GM12892 (cell line): Measurements from ENCODE around the gene ZSCAN23.
"Not testable (repeated sequence)": the region's sequence is repeated elsewhere in the genome, so short reads cannot be mapped to it uniquely, and the experiment has no call there.

Source experiments
- DNase-seq: peaks from one replicate; pipeline ENCODE4 v3.0.0; 2011; ENCODE audit not compliant: insufficient read length
- FAIRE-seq: peaks from 2 replicates; lab custom pipeline; 2011; peaks lifted over from hg19 to GRCh38; lab: Jason Lieb, UNC
- POLR2A ChIP-seq: IDR thresholded peaks from 2 replicates; pipeline ENCODE4 v1.6.1; 2011; ENCODE audit warnings: low read depth, low read length, control low read depth
- POLR2AphosphoS5 ChIP-seq: IDR thresholded peaks from 2 replicates; pipeline ENCODE4 v1.6.1; 2011; ENCODE audit warnings: low read depth, low read length, control low read depth
- TAF1 ChIP-seq: IDR thresholded peaks from 2 replicates; pipeline ENCODE4 v1.6.1; 2011; ENCODE audit warnings: low read depth, mild to moderate bottlenecking, control low read depth, low read length, borderline replicate concordance

ZSCAN23 gene

GRCh38 chr6:28424163-28424562, 19.1 kb downstream of the ZSCAN23 start:
- TF ChIP-seq POLR2AphosphoS5 (no peak), TAF1 (no peak), POLR2A (no peak)
- FAIRE-seq (no peak), DNase-seq (no peak)

- DNase-seq, result no peak
- FAIRE-seq, result no peak
- TF ChIP-seq TAF1 (no peak), POLR2AphosphoS5 (no peak), POLR2A (no peak)
These were observed 19.7 kb downstream of the ZSCAN23 start for GRCh38 chr6:28423546-28423945.

- no peak for FAIRE-seq
These were observed 29.6 kb downstream of the ZSCAN23 start for GRCh38 chr6:28413681-28414080.

GRCh38 chr6:28410767-28411166, 32.5 kb downstream of the ZSCAN23 start:
- TF ChIP-seq POLR2A (no peak), TAF1 (no peak), POLR2AphosphoS5 (no peak)
- DNase-seq (no peak), FAIRE-seq (no peak)

More at GRCh38 chr6:28413681-28414080, 29.6 kb downstream of the ZSCAN23 start:
- no peak for DNase-seq
- no peak for TF ChIP-seq POLR2AphosphoS5

GRCh38 chr6:28408076-28408802, 35.1 kb downstream of the ZSCAN23 start:
- TF ChIP-seq POLR2A (no peak), TAF1 (no peak), POLR2AphosphoS5 (no peak)

GRCh38 chr6:28407401-28407800, 35.9 kb downstream of the ZSCAN23 start:
- TF ChIP-seq TAF1 (no peak), POLR2A (no peak), POLR2AphosphoS5 (no peak)
- FAIRE-seq (no peak), DNase-seq (no peak)

More at GRCh38 chr6:28408076-28408802, 35.1 kb downstream of the ZSCAN23 start:
- DNase-seq (no peak), FAIRE-seq (no peak)

GRCh38 chr6:28403923-28404322, 39.4 kb downstream of the ZSCAN23 start:
- not testable (repeated sequence) for FAIRE-seq

GRCh38 chr6:28402197-28402596, 41.1 kb downstream of the ZSCAN23 start:
- DNase-seq (no peak), FAIRE-seq (peak; percentile 27)
- TF ChIP-seq TAF1, result no peak
- TF ChIP-seq POLR2A, result no peak
- no peak for TF ChIP-seq POLR2AphosphoS5

More at GRCh38 chr6:28403923-28404322, 39.4 kb downstream of the ZSCAN23 start:
- not testable (repeated sequence) for DNase-seq

GRCh38 chr6:28401172-28401571, 42.1 kb downstream of the ZSCAN23 start:
- DNase-seq, result no peak
- no peak for FAIRE-seq
- TF ChIP-seq TAF1 (no peak), POLR2AphosphoS5 (no peak), POLR2A (no peak)

- DNase-seq (no peak), FAIRE-seq (no peak)
- no peak for TF ChIP-seq POLR2AphosphoS5
- no peak for TF ChIP-seq POLR2A
- no peak for TF ChIP-seq TAF1
These were observed 43.2 kb downstream of the ZSCAN23 start for GRCh38 chr6:28400122-28400451.

GRCh38 chr6:28399350-28400121, 43.8 kb downstream of the ZSCAN23 start, which contains the start of gene ZSCAN12:
ZSCAN12 (minus strand) TSS chr6:28399747; CDS start chr6:28398405, 1,342 bp downstream.
- FAIRE-seq, result peak; percentile 94
- TF ChIP-seq POLR2A (peak; percentile 96), POLR2AphosphoS5 (peak; percentile 98), TAF1 (peak; percentile 70; the same call in 1 of the 2 replicates)
- peak; percentile 55 for DNase-seq

GRCh38 chr6:28395918-28396317, 47.4 kb downstream of the ZSCAN23 start:
- FAIRE-seq (no peak), DNase-seq (no peak)
- no peak for TF ChIP-seq POLR2AphosphoS5
- TF ChIP-seq POLR2A, result no peak
- no peak for TF ChIP-seq TAF1
